Kidney epithelial cell (primary cell): ENCODE measurements around the gene TMC8. TPM values are rescaled to one million over a fixed set of nuclear protein-coding genes. Genes with fewer than 3 reads are reported as not detected.

Experiments
- DNase-seq: peaks from one replicate; pipeline ENCODE4 v3.0.0-alpha.2; 2010; ENCODE audit warnings: low read depth
- H3K27me3 ChIP-seq: 2 replicates; pipeline ENCODE4 v1.6.0; 2011; ENCODE audit warnings: low read length; ENCODE audit not compliant: control insufficient read depth, insufficient read depth
- H3K36me3 ChIP-seq: 2 replicates; pipeline ENCODE4 v1.5.1; 2011; ENCODE audit warnings: low read length; ENCODE audit not compliant: control insufficient read depth, insufficient read depth
- H3K4me3 ChIP-seq: 2 replicates; pipeline ENCODE4 v1.5.1; 2011; ENCODE audit warnings: low read depth, mild to moderate bottlenecking, control low read depth, low read length
- CTCF ChIP-seq: IDR thresholded peaks from 2 replicates; pipeline ENCODE4 v1.5.1; 2011; ENCODE audit warnings: mild to moderate bottlenecking, moderate library complexity, low read length, control low read depth, inconsistent platforms; ENCODE audit not compliant: insufficient read depth, poor library complexity, severe bottlenecking
- total RNA-seq: library from RNA; depleted of rRNA; stranded (reverse); fragments of >200 nt; gene quantifications from 2 replicates; pipeline ENCODE4 v1.2.3, GENCODE V29; 2015

Gene TMC8
- total RNA-seq, 1 donor from 2014 or later = 6.4 TPM

- no peaks in the 10 kb centered on the region for H3K36me3 ChIP-seq
- no peak for DNase-seq
- no peaks in the 10 kb centered on the region for H3K27me3 ChIP-seq
- no peak for TF ChIP-seq CTCF
- H3K4me3 ChIP-seq = no peak overlapping the region
Observed at GRCh38 chr17:78120971-78121800, 9.4 kb upstream of the TMC8 start.

- H3K27me3 ChIP-seq = no peaks in the 10 kb centered on the region
- TF ChIP-seq CTCF = no peak
- no peak overlapping the region for H3K4me3 ChIP-seq
- no peaks in the 10 kb centered on the region for H3K36me3 ChIP-seq
- DNase-seq = no peak
Observed at GRCh38 chr17:78121801-78122215, 8.8 kb upstream of the TMC8 start.

GRCh38 chr17:78122216-78122930 is 8.2 kb upstream of the TMC8 start:
- H3K4me3 ChIP-seq = no peak overlapping the region
- no peak for DNase-seq
- no peaks in the 10 kb centered on the region for H3K36me3 ChIP-seq
- H3K27me3 ChIP-seq = no peaks in the 10 kb centered on the region
- TF ChIP-seq CTCF = no peak

- Histone ChIP-seq H3K4me3 (no peak overlapping the region), H3K36me3 (no peaks in the 10 kb centered on the region), H3K27me3 (no peaks in the 10 kb centered on the region)
- no peak for DNase-seq
- TF ChIP-seq CTCF = no peak
Observed at GRCh38 chr17:78122931-78123249, 7.7 kb upstream of the TMC8 start.

- no peak for TF ChIP-seq CTCF
Observed at GRCh38 chr17:78123258-78123929, 7.2 kb upstream of the TMC8 start.

More at GRCh38 chr17:78123258-78123929, 7.2 kb upstream of the TMC8 start:
- no peak for DNase-seq
- Histone ChIP-seq H3K36me3 (no peaks in the 10 kb centered on the region), H3K4me3 (no peak overlapping the region), H3K27me3 (no peaks in the 10 kb centered on the region)
